Raji (cell line): ENCODE data around the gene TFE3.

Source experiments
- POLR2A ChIP-seq: IDR thresholded peaks from 2 replicates; pipeline ENCODE4 v1.6.1; 2011; ENCODE audit warnings: low read depth, low read length, control low read depth; ENCODE audit not compliant: insufficient read depth

TFE3 gene

DNA sequence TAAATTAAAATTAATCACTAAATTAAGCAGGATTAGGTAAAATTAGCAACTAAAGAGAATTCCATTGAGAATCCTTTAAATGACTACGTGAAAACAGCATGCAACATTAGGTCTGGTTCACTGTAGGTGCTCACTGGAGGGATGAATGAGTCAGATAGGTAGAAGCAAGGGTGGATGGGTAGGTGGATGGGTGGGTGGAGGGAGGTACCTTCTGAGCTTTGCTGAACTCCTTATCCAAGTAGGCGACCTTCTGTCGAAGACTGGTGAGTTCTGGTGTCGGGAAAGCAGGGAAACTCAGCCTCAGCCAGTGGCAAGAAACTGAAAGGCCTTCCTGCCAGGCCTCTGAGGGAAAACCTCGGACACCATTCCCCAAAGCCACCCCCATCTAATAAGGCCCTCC, 44.1 kb downstream of the TFE3 start:
- TF ChIP-seq POLR2A = no peak

- TF ChIP-seq POLR2A = no peak
These were observed 44.8 kb downstream of the TFE3 start for GRCh38 chrX:48998391-48998790.

GRCh38 chrX:48997865-48998264, 45.3 kb downstream of the TFE3 start:
- no peak for TF ChIP-seq POLR2A

- no peak for TF ChIP-seq POLR2A
These were observed 45.7 kb downstream of the TFE3 start for GRCh38 chrX:48997455-48997854.

DNA sequence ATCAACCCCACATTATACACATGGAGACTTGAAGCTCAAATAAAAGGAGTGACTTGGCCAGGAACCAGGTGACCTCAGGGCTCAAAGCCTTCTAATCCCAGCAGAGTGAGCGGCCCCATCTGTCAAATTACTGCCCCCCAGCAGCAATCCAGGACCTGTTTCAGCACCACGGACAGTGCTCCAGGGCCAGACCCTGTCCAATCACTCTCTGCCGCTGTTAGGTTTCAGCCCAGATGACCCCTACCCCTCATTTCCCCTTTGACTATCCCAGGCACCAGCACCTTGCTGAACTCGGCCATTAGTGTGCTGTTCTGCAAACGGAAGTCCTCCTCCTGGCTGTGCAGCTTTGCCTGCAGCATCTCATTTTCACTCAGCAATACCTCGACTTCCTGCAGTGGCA, 46.2 kb downstream of the TFE3 start:
- no peak for TF ChIP-seq POLR2A

GRCh38 chrX:48992341-48992740, 50.8 kb downstream of the TFE3 start:
- TF ChIP-seq POLR2A = no peak

DNA sequence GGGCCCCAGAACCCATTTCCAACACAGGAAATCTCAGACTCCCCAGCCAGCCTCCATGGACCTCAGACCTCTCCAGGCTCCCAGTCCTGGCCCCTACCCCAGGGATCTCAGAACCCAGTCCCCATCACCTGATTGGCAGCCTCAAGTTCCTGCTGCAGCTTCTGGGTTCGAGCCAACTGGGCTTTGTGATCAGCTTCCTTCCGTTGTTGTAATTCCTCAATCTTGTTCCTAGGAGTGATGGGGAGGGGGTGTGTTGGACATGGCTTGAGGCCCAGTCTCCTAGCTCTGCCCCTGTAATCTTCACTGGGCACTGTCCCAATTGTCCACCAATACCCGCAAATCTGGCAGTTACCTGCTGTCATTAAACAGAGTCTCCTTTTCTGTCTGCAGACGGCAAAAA, 53.7 kb downstream of the TFE3 start:
- no peak for TF ChIP-seq POLR2A

DNA sequence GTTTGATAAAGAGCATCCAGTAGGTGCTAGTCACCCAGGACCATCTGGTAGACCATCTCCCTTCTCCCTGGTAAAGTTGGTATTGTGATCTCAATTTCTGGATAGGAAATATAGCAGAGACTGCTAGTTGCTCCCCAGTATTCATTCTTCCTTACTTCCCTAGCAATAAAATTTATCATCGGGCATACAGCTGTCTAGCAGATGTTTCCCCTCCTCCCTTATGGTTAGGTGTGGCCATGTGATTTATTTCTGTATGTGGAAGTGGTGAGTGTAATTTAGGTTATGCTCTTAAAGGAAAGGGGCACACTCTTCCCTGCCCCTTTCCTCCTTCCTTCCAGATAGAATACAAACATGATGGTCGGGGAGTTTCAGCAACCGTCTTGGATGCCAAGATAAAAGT, 59.3 kb downstream of the TFE3 start:
- no peak for TF ChIP-seq POLR2A

GRCh38 chrX:48983081-48983480, 60.1 kb downstream of the TFE3 start:
- TF ChIP-seq POLR2A = no peak

DNA sequence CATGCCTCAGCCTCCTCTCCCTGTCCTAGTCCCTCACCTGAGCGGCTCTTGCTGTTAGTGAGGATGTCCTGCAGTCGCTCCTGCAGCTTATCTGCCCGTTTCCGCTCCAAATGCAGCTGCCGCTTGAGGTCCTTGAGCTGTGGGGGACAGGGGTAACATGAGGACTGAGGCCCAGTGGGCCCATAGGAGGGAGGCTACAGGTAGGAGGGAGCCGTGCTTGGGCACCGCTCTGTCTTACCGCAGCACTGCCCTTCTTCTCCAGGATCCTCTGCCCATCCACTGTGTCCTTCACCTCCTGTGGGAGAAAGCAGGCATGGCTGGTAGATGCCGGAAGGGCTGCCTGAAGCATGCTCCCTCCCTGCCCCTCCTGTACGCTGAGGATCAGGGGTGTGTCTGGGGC, 62.0 kb downstream of the TFE3 start:
- no peak for TF ChIP-seq POLR2A
